HG03060 (cell line): Measurements from ENCODE around the gene TYSND1.
"Not testable (repeated sequence)": the region's sequence is repeated elsewhere in the genome, so short reads cannot be mapped to it uniquely, and the experiment has no call there.

Experiments used
- ATAC-seq: cut with Tn5 transposase; IDR thresholded peaks from one replicate; pipeline ENCODE4 v1.9.1; 2021; ENCODE audit warnings: low read depth, moderate number of reproducible peaks; ENCODE audit not compliant: unreplicated experiment

The TYSND1 gene, protein sequence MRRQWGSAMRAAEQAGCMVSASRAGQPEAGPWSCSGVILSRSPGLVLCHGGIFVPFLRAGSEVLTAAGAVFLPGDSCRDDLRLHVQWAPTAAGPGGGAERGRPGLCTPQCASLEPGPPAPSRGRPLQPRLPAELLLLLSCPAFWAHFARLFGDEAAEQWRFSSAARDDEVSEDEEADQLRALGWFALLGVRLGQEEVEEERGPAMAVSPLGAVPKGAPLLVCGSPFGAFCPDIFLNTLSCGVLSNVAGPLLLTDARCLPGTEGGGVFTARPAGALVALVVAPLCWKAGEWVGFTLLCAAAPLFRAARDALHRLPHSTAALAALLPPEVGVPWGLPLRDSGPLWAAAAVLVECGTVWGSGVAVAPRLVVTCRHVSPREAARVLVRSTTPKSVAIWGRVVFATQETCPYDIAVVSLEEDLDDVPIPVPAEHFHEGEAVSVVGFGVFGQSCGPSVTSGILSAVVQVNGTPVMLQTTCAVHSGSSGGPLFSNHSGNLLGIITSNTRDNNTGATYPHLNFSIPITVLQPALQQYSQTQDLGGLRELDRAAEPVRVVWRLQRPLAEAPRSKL

DNA sequence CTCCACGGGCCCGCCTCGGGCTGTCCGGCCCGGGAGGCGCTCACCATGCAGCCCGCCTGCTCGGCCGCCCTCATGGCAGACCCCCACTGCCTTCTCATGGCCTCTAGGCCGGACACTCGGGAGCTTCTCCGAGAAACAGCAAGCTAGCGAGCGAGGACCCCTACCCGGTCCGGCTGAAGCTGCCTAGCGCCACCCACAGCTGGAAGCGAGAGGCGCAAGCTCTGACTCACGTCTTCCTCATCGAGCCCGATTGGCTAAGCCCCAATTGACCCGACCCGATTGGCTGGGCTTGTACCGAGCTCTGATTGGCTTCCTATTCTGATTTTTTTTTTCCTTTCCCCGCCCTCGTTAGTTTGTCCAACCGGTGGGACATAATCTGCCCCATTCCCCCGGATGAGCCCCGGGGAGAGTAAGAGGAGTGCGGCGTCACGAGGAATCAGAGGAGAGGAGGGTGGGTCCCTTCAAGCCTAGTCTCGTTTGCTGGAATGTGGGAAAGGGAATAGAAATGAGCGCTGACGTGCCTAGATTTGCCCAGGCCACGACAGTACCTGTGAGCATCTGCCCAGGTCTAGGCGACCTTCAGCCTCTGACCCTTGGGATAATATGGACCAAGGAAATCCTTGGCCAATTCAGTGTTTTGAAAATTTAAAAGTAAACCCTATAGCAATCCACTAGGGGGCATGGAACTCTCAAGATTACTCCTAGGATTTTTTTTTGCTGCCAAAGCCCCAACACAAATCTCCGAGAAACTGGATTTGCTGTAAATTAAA lies at the start of gene TYSND1:
Gene TYSND1 (minus strand): TSS at position 212 of the 770 bp plus-strand sequence. CDS start 114 bp downstream, at position 98.
- ATAC-seq = peak; percentile 90

- ATAC-seq = no peak
Measured at GRCh38 chr10:70193391-70193844, 46.9 kb upstream of the TYSND1 start.

DNA sequence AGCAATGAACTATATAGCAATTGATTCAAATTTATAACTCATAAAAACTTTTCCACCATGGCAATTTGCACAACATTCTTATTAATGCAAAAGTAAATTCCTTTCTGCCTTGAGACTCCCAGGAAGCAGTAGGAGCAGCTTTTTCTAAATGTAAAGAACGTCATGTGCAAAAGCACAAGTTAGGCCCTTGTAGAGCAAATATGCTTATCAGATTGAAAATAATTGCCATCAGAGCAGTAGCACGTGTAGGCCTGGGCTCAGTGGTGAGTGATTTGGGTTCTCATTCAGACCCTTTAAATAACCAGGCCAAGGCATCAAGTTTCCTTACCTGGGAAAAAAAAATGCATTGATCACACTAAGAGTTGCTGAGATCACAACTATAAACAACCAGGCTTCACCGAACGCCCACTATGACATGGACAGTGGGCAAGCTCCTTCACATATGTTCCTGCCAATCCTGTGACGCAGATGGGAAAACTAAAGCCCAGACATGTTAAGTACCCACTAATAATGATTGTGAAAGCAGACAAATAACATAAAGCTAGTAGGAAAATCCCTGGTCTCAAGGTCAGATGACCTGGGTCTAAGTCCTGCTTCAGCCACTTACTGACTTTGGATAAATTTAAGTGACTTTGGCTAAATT lies 45.9 kb upstream of the TYSND1 start:
- no peak for ATAC-seq

DNA sequence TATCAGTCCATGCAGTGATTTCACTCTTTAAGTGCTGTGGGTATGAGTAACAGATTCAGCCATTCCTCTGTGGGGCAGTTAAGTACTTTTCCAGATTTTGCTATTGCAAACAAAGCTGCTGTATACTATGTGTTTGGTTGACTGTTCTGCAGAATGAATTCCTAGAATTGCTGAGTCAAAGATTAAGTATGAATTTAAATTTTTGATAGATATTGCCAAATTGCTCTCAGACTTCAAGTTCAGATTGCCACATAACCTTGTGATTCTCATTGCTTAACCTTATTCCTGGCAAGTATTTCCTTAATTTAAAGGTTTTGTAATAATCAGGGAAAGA lies 45.4 kb upstream of the TYSND1 start:
- no peak for ATAC-seq

- ATAC-seq = no peak
Measured at GRCh38 chr10:70191161-70191971, 44.9 kb upstream of the TYSND1 start.

- ATAC-seq = no peak
Measured at GRCh38 chr10:70190581-70190980, 44.1 kb upstream of the TYSND1 start.

DNA sequence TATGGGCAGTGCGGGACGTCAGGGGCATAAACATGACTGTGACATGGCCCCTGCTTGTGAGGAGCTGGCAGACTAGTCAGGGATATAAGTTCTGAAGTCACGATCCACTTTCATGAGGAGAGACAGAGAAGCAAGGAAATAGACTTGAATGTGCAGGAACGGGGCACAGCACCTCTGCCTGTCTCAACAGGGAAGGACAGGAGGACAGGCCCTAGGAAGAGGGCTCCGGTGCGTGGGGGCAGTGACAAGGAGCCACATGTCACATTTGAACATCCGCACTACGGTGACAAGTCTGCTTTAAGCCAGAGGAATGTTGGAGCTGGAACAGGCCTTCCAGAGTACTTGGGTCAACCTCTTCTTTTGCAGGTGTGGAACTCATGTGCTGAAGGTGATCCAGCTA lies 43.6 kb upstream of the TYSND1 start:
- ATAC-seq = no peak

- ATAC-seq = no peak
Measured at GRCh38 chr10:70188768-70189167, 42.3 kb upstream of the TYSND1 start.

GRCh38 chr10:70186571-70186970 lies 40.1 kb upstream of the TYSND1 start:
- ATAC-seq = no peak

GRCh38 chr10:70186090-70186489 lies 39.6 kb upstream of the TYSND1 start:
- no peak for ATAC-seq

- no peak for ATAC-seq
Measured at GRCh38 chr10:70183304-70183703, 36.8 kb upstream of the TYSND1 start.

GRCh38 chr10:70179209-70179608 lies 32.7 kb upstream of the TYSND1 start:
- not testable (repeated sequence) for ATAC-seq

- no peak for ATAC-seq
Measured at GRCh38 chr10:70178139-70178725, 31.7 kb upstream of the TYSND1 start.

DNA sequence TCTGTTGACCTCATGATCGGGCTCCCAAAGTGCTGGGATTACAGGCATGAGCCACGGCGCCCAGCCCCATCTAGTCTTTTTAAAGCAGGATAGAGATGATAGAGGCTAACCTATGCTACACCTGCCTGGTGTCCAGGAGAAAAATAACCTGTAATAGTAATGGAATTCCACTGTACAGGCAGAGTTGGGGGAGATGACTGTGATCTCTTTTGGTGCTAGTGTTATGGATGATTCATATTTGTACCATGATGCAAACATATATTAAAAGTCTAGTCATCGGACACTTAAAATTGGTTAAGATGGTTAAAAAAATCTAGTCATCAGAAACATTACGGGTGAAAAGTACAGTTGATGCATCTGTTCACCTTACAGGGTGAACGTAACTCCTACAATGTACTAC lies 29.9 kb upstream of the TYSND1 start:
- ATAC-seq = no peak

DNA sequence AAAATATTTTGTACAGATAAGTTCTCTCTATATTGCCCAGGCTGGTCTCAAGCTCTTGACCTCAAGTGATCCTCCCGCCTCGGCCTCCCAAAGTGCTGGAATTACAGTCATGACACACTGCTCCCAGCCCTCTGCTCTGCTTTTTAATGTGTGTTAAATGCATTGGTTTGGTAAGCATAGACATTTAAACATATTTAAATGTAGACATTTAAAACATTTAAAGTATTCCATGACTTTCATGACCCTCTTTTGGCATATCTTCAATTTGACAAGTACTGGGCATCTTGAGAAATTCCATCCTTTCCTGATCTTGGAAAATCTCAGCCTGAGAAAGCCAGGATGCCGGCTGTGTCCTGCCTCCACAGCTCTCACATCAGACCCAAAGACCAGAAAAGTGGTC lies 29.0 kb upstream of the TYSND1 start:
- no peak for ATAC-seq

- no peak for ATAC-seq
Measured at GRCh38 chr10:70174058-70174741, 27.7 kb upstream of the TYSND1 start.

DNA sequence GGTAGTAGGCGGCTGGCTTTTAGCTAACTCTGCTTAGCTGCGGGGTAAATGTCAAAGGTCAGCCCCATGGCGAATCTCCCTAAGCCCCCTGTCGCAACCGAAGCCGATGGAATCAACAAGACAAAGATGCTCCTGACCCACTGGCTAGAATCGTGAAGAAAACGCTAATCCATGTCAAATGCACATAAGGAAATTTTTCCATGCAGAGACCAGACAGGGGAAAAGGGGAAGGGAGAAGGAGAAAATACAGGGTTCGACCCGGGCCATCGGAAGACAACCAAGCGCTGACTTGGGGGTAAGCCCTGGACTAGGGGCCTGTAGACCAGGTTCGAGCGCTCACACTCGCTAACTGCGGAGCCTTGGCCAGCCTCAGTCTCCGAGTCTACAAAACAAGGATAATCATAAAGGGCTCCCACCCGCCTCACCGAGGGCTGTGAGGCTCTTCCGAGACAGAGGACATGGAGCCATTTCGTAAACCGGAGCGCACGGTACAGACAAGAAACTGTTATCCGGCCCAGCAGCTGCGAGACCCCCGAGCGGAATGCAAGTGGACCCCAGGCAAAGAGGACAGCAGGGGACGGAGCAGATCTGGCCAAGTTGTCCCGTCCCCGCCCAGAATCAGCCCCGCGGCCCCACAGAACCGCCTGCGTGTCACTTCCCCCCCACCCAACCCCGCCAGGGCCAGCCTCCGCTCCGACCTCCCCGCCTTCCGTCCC lies 23.3 kb upstream of the TYSND1 start:
- ATAC-seq = no peak

DNA sequence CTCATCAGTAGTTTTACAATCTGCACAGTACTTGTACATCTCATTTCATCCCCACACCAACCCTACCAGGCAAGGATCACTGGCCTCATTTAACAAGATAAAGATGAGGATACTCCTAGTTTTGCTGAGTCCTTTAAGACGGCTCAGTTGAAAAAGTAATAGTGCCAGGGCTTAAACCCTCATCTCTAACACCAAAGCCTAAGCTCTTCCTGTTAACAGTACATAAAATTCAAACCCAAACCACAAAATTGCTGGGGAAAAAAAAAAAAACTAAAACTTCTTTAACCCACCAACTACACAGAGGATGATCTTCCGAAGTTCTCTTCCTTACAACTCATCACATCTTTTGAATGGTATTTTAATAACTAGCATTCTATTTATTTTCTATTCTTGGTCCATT lies 22.5 kb upstream of the TYSND1 start:
- no peak for ATAC-seq

DNA sequence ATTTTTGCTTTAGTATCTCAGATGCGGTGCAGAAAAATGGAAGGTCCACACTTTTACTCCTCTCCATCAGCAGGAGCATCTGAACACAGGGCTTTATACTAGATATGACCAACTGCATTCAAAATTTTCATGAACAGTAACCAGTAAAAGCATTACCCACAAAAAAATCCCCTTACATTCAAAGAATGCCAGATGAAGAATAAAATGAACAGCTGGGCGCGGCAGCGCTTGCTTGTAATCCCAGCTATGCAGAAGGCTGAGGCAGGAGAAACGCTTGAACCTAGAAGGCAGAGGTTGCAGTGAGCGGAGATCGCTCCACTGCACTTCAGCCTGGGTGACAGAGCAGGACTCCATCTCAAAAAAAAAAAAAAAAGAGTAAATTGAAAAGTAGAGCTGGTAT lies 20.7 kb upstream of the TYSND1 start:
- ATAC-seq = no peak
